Measurements from ENCODE around the gene EFTUD2. TPM values are rescaled to one million over a fixed set of nuclear protein-coding genes. Genes with fewer than 3 reads are reported as not detected.
"Not testable (repeated sequence)": the region's sequence is repeated elsewhere in the genome, so short reads cannot be mapped to it uniquely, and the experiment has no call there.

The EFTUD2 gene
- total RNA-seq, 1 donor from 2014 or later = 79.3 TPM

GRCh38 chr17:44825236-44825635, 74.0 kb downstream of the EFTUD2 start:
- H3K27ac ChIP-seq (ENCODE audit: low read depth, low read length); H3K9me3 ChIP-seq (ENCODE audit: control insufficient read depth in 3 of 3, low read length in 3 of 3); H3K4me1 ChIP-seq (ENCODE audit: control insufficient read depth in 3 of 3, insufficient read depth in 3 of 3, low read length in 3 of 3); H3K9ac ChIP-seq (ENCODE audit: low read depth in 1 of 3, low read length in 3 of 3); H3K4me3 ChIP-seq (ENCODE audit: low read length in 3 of 3); H3K36me3 ChIP-seq (ENCODE audit: control insufficient read depth in 3 of 3, insufficient read depth in 3 of 3, low read length in 3 of 3): not testable (repeated sequence)
- peaks cover 34 to 43% (median 37%) of the 10 kb centered on the region in 3 donors for H3K27me3 ChIP-seq (ENCODE audit: control insufficient read depth in 3 of 3, insufficient read depth in 3 of 3, low read length in 3 of 3)

- Histone ChIP-seq H3K27me3 (ENCODE audit: control insufficient read depth in 3 of 3, insufficient read depth in 3 of 3, low read length in 3 of 3) (peaks cover 9 to 10% (median 9%) of the 10 kb centered on the region in 3 donors), H3K9ac (ENCODE audit: low read depth in 1 of 3, low read length in 3 of 3) (no peak overlapping the region), H3K9me3 (ENCODE audit: control insufficient read depth in 3 of 3, low read length in 3 of 3) (no peaks in the 10 kb centered on the region), H3K4me1 (ENCODE audit: control insufficient read depth in 3 of 3, insufficient read depth in 3 of 3, low read length in 3 of 3) (no peaks in the 10 kb centered on the region), H3K27ac (ENCODE audit: low read depth, low read length) (no peak overlapping the region), H3K4me3 (ENCODE audit: low read length in 3 of 3) (no peak overlapping the region), H3K36me3 (ENCODE audit: control insufficient read depth in 3 of 3, insufficient read depth in 3 of 3, low read length in 3 of 3) (no peaks in the 10 kb centered on the region)
Measured at GRCh38 chr17:44820631-44821212, 78.5 kb downstream of the EFTUD2 start.

DNA sequence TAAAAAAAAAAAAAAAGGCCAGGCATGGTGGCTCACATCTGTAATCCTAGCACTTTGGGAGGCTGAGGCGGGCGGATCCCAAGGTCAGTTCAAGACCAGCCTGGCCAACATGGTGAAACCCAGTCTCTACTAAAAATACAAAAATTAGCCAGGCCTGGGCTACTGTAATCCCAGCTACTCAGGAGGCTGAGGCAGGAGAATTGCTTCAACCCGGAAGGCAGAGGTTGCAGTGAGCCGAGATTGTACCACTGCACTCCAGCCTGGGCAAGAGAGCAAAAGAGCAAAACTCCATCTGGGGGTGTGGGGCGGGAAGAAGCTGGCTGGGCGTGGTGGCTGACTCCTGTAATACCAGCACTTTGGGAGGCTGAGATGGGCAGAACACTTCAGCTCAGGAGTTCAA, 80.7 kb downstream of the EFTUD2 start:
- not testable (repeated sequence) for H3K9ac ChIP-seq (ENCODE audit: low read depth in 1 of 3, low read length in 3 of 3); H3K27ac ChIP-seq (ENCODE audit: low read depth, low read length); H3K4me3 ChIP-seq (ENCODE audit: low read length in 3 of 3); H3K36me3 ChIP-seq (ENCODE audit: control insufficient read depth in 3 of 3, insufficient read depth in 3 of 3, low read length in 3 of 3); H3K9me3 ChIP-seq (ENCODE audit: control insufficient read depth in 3 of 3, low read length in 3 of 3); H3K4me1 ChIP-seq (ENCODE audit: control insufficient read depth in 3 of 3, insufficient read depth in 3 of 3, low read length in 3 of 3); H3K27me3 ChIP-seq (ENCODE audit: control insufficient read depth in 3 of 3, insufficient read depth in 3 of 3, low read length in 3 of 3)

GRCh38 chr17:44812263-44812662, 87.0 kb downstream of the EFTUD2 start:
- no peak overlapping the region for H3K4me3 ChIP-seq (ENCODE audit: low read length in 3 of 3)
- no peak overlapping the region for H3K9ac ChIP-seq (ENCODE audit: low read depth in 1 of 3, low read length in 3 of 3)
- no peak overlapping the region for H3K27ac ChIP-seq (ENCODE audit: low read depth, low read length)
- H3K36me3 ChIP-seq (ENCODE audit: control insufficient read depth in 3 of 3, insufficient read depth in 3 of 3, low read length in 3 of 3) = no peaks in the 10 kb centered on the region
- no peaks in the 10 kb centered on the region for H3K9me3 ChIP-seq (ENCODE audit: control insufficient read depth in 3 of 3, low read length in 3 of 3)
- no peaks in the 10 kb centered on the region for H3K4me1 ChIP-seq (ENCODE audit: control insufficient read depth in 3 of 3, insufficient read depth in 3 of 3, low read length in 3 of 3)
- H3K27me3 ChIP-seq (ENCODE audit: control insufficient read depth in 3 of 3, insufficient read depth in 3 of 3, low read length in 3 of 3) = peaks cover 0 to 4% (median 0%) of the 10 kb centered on the region in 3 donors

DNA sequence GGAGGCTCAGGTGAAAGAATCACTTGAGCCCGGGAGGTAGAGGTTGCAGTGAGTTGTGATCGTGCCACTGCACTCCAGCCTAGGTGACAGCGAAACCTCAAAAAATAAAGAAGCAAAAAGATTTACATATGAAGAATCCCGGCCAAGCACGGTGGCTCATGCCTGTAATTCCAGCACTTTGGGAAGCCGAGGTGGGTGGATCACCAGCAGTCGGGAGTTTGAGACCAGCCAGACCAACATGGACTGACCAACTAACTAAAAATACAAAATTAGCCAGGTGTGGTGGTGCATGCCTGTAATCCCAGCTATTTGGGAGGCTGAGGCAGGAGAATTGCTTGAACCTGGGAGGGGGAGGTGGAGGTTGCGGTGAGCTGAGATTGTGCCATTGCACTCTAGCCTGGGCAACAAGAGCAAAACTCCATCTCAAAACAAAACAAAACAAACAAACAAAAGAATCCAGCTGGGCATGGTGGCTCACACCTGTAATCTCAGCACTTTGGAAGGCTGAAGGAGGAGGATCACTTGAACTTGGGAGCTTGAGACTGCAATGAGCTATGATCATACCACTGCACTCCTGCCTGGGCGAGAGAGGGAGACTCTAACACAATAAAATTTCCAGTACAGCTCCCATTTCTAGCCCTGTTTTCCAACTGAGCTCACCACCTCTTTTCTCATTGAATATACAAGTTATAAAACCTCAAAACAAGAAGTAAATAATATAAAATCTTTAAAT, 90.4 kb downstream of the EFTUD2 start:
- not testable (repeated sequence) for H3K4me1 ChIP-seq (ENCODE audit: control insufficient read depth in 3 of 3, insufficient read depth in 3 of 3, low read length in 3 of 3); H3K4me3 ChIP-seq (ENCODE audit: low read length in 3 of 3); H3K27me3 ChIP-seq (ENCODE audit: control insufficient read depth in 3 of 3, insufficient read depth in 3 of 3, low read length in 3 of 3); H3K9me3 ChIP-seq (ENCODE audit: control insufficient read depth in 3 of 3, low read length in 3 of 3); H3K9ac ChIP-seq (ENCODE audit: low read depth in 1 of 3, low read length in 3 of 3); H3K27ac ChIP-seq (ENCODE audit: low read depth, low read length); H3K36me3 ChIP-seq (ENCODE audit: control insufficient read depth in 3 of 3, insufficient read depth in 3 of 3, low read length in 3 of 3)

DNA sequence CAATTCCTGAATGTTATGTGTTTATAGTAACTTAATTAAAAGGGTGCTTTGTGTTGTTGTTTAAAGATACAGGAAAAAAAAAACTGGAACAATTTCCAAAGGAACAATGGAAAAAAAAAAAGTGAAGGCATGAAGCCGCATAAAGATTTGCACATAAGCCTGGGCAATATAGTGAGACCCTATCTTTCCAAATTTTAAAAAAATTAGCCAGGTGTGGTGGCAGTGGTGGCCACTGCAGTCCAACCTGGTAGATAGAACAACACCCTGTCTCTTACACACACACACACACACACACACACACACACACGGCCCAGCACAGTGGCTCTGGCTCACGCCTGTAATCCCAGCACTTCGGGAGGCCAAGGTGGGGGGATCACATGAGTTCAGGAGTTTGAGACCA, 91.1 kb downstream of the EFTUD2 start:
- no peak overlapping the region for H3K27ac ChIP-seq (ENCODE audit: low read depth, low read length)
- H3K4me1 ChIP-seq (ENCODE audit: control insufficient read depth in 3 of 3, insufficient read depth in 3 of 3, low read length in 3 of 3) = no peaks in the 10 kb centered on the region
- H3K9ac ChIP-seq (ENCODE audit: low read depth in 1 of 3, low read length in 3 of 3) = no peak overlapping the region
- no peaks in the 10 kb centered on the region for H3K36me3 ChIP-seq (ENCODE audit: control insufficient read depth in 3 of 3, insufficient read depth in 3 of 3, low read length in 3 of 3)
- no peaks in the 10 kb centered on the region for H3K9me3 ChIP-seq (ENCODE audit: control insufficient read depth in 3 of 3, low read length in 3 of 3)
- peaks cover 0 to 4% (median 2%) of the 10 kb centered on the region in 3 donors for H3K27me3 ChIP-seq (ENCODE audit: control insufficient read depth in 3 of 3, insufficient read depth in 3 of 3, low read length in 3 of 3)
- H3K4me3 ChIP-seq (ENCODE audit: low read length in 3 of 3) = no peak overlapping the region

DNA sequence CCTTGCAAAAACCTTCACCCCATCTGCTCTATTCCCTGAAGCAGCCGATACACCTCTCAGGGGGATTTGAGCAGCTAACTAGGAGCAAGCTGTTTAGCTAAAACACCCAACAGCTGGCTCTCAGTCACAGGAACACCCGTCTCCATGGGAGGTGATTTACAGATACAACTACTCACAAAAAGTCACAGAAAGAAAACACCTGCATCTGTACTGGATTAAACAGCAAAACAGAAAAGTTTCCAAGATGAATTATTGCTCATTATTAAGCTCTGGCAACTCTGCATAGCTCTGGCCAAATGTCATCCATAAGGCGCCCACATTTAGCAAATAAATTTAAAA, 91.5 kb downstream of the EFTUD2 start:
- Histone ChIP-seq H3K4me1 (ENCODE audit: control insufficient read depth in 3 of 3, insufficient read depth in 3 of 3, low read length in 3 of 3) (no peaks in the 10 kb centered on the region), H3K27me3 (ENCODE audit: control insufficient read depth in 3 of 3, insufficient read depth in 3 of 3, low read length in 3 of 3) (peaks cover 0 to 4% (median 2%) of the 10 kb centered on the region in 3 donors), H3K36me3 (ENCODE audit: control insufficient read depth in 3 of 3, insufficient read depth in 3 of 3, low read length in 3 of 3) (no peaks in the 10 kb centered on the region), H3K27ac (ENCODE audit: low read depth, low read length) (no peak overlapping the region), H3K4me3 (ENCODE audit: low read length in 3 of 3) (no peak overlapping the region), H3K9me3 (ENCODE audit: control insufficient read depth in 3 of 3, low read length in 3 of 3) (no peaks in the 10 kb centered on the region), H3K9ac (ENCODE audit: low read depth in 1 of 3, low read length in 3 of 3) (no peak overlapping the region)

- Histone ChIP-seq H3K4me3 (ENCODE audit: low read length in 3 of 3) (no peak overlapping the region), H3K27ac (ENCODE audit: low read depth, low read length) (no peak overlapping the region), H3K4me1 (ENCODE audit: control insufficient read depth in 3 of 3, insufficient read depth in 3 of 3, low read length in 3 of 3) (no peaks in the 10 kb centered on the region), H3K9me3 (ENCODE audit: control insufficient read depth in 3 of 3, low read length in 3 of 3) (no peaks in the 10 kb centered on the region), H3K27me3 (ENCODE audit: control insufficient read depth in 3 of 3, insufficient read depth in 3 of 3, low read length in 3 of 3) (peaks cover 0 to 4% (median 2%) of the 10 kb centered on the region in 3 donors), H3K36me3 (ENCODE audit: control insufficient read depth in 3 of 3, insufficient read depth in 3 of 3, low read length in 3 of 3) (no peaks in the 10 kb centered on the region), H3K9ac (ENCODE audit: low read depth in 1 of 3, low read length in 3 of 3) (no peak overlapping the region)
Measured at GRCh38 chr17:44807093-44807816, 92.0 kb downstream of the EFTUD2 start.

DNA sequence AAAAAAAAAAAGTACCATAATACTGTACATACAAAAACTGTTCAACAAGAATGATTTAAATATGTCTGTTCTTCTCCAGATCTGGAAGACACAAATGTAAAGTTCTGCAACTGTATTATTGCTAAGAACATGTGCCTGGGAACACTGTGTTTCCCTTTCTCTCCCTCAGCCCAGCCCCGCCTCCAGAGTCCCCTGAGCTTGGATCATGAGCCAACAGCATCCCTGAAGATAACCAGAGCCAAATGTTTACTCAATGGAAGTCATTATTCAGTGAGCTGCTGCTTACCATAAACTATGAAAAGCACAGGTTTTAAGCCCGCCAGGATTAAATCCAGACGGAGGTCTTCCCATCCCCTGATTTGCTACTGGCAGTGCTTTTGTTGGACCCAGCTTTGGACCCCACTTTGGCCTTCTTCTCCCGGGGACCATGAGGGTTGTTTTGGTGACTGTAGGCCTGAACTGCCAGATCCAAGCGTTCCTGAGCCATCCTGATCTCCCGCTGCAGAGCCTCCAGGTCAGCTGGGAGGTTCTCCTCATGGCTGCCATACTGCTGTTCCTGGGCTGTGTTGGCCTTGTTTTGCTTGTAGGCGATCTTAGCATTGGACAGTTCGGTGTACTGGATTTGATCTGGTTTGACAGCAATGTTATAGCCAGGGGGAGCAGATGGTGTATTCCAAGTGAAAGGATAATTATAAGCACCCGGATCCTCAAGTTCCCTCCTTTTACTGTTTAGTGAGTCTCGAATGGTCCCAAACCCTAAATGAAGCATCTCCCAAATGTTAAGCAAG, 94.7 kb downstream of the EFTUD2 start:
- Histone ChIP-seq H3K9ac (ENCODE audit: low read depth in 1 of 3, low read length in 3 of 3) (no peak overlapping the region), H3K27ac (ENCODE audit: low read depth, low read length) (no peak overlapping the region), H3K36me3 (ENCODE audit: control insufficient read depth in 3 of 3, insufficient read depth in 3 of 3, low read length in 3 of 3) (no peaks in the 10 kb centered on the region), H3K4me3 (ENCODE audit: low read length in 3 of 3) (no peak overlapping the region), H3K27me3 (ENCODE audit: control insufficient read depth in 3 of 3, insufficient read depth in 3 of 3, low read length in 3 of 3) (peaks cover 0 to 2% (median 0%) of the 10 kb centered on the region in 3 donors), H3K9me3 (ENCODE audit: control insufficient read depth in 3 of 3, low read length in 3 of 3) (no peaks in the 10 kb centered on the region), H3K4me1 (ENCODE audit: control insufficient read depth in 3 of 3, insufficient read depth in 3 of 3, low read length in 3 of 3) (no peaks in the 10 kb centered on the region)

Data from skeletal muscle tissue (tissue), 4 donors.